Activated naive CD4-positive, alpha-beta T cell treated with anti-CD3 and anti-CD28 coated beads, Interleukin-2, amount 10 ng/mL, durations not matched to agents 7 days and 5 days (primary cell): ENCODE results near the gene LIMS3.
"Not testable (repeated sequence)": the region's sequence is repeated elsewhere in the genome, so short reads cannot be mapped to it uniquely, and the experiment has no call there.

ENCODE experiments used
- CTCF ChIA-PET: fragments of 350-600 bp; sonication (Branson Sonifier 250); formaldehyde crosslinking; loops from one replicate; lab custom pipeline; 2021; ENCODE audit warnings: antibody characterized with exemption; lab: Charles Lee
- DNase-seq: peaks from one replicate; pipeline ENCODE4 v3.0.0-alpha.2; 2020
- H3K27ac Mint-ChIP-seq: one replicate; pipeline ENCODE4 v1.8.0; 2021; ENCODE audit warnings: mild to moderate bottlenecking, moderate library complexity, mixed read lengths
- H3K27me3 Mint-ChIP-seq: one replicate; pipeline ENCODE4 v1.8.0; 2021; ENCODE audit warnings: mild to moderate bottlenecking, mixed read lengths
- H3K36me3 Mint-ChIP-seq: one replicate; pipeline ENCODE4 v1.8.0; 2021; ENCODE audit warnings: mixed read lengths
- H3K4me1 Mint-ChIP-seq: one replicate; pipeline ENCODE4 v1.8.0; 2021; ENCODE audit warnings: mixed read lengths
- H3K4me3 Mint-ChIP-seq: one replicate; pipeline ENCODE4 v1.8.0; 2021; ENCODE audit warnings: mild to moderate bottlenecking, moderate library complexity, mixed read lengths
- H3K9me3 Mint-ChIP-seq: one replicate; pipeline ENCODE4 v1.8.0; 2021; ENCODE audit warnings: mixed read lengths

Gene LIMS3

GRCh38 chr2:109898462-109899336 lies at the start of gene LIMS3:
LIMS3 (plus strand) TSS chr2:109898688; CDS start chr2:109898729, 41 bp downstream.
- not testable (repeated sequence) for H3K4me1 Mint-ChIP-seq

GRCh38 chr2:109871129-109871751 lies 27.2 kb upstream of the LIMS3 start:
- H3K4me1 Mint-ChIP-seq, H3K27ac Mint-ChIP-seq, CTCF ChIA-PET, H3K36me3 Mint-ChIP-seq, H3K9me3 Mint-ChIP-seq, DNase-seq, H3K27me3 Mint-ChIP-seq, H3K4me3 Mint-ChIP-seq: not testable (repeated sequence)

More at GRCh38 chr2:109898462-109899336, at the start of gene LIMS3:
- H3K27me3 Mint-ChIP-seq, H3K27ac Mint-ChIP-seq, H3K9me3 Mint-ChIP-seq, DNase-seq, H3K4me3 Mint-ChIP-seq, H3K36me3 Mint-ChIP-seq, CTCF ChIA-PET: not testable (repeated sequence)

GRCh38 chr2:109876625-109877024 lies 21.9 kb upstream of the LIMS3 start:
- H3K9me3 Mint-ChIP-seq, DNase-seq, H3K27ac Mint-ChIP-seq, H3K36me3 Mint-ChIP-seq, H3K4me1 Mint-ChIP-seq, CTCF ChIA-PET, H3K4me3 Mint-ChIP-seq, H3K27me3 Mint-ChIP-seq: not testable (repeated sequence)

- CTCF ChIA-PET, H3K27me3 Mint-ChIP-seq, H3K9me3 Mint-ChIP-seq: not testable (repeated sequence)
These were observed 16.4 kb upstream of the LIMS3 start for GRCh38 chr2:109882112-109882511.

GRCh38 chr2:109888414-109888813 lies 10.1 kb upstream of the LIMS3 start:
- H3K9me3 Mint-ChIP-seq, H3K27ac Mint-ChIP-seq, DNase-seq, H3K4me3 Mint-ChIP-seq, H3K27me3 Mint-ChIP-seq, H3K4me1 Mint-ChIP-seq, H3K36me3 Mint-ChIP-seq, CTCF ChIA-PET: not testable (repeated sequence)

More at GRCh38 chr2:109882112-109882511, 16.4 kb upstream of the LIMS3 start:
- not testable (repeated sequence) for H3K36me3 Mint-ChIP-seq, DNase-seq, H3K27ac Mint-ChIP-seq, H3K4me1 Mint-ChIP-seq, H3K4me3 Mint-ChIP-seq

GRCh38 chr2:109889909-109890308 lies 8.6 kb upstream of the LIMS3 start:
- H3K4me3 Mint-ChIP-seq, H3K27me3 Mint-ChIP-seq, H3K36me3 Mint-ChIP-seq, H3K9me3 Mint-ChIP-seq, H3K27ac Mint-ChIP-seq, H3K4me1 Mint-ChIP-seq, CTCF ChIA-PET, DNase-seq: not testable (repeated sequence)

GRCh38 chr2:109891024-109891423 lies 7.5 kb upstream of the LIMS3 start:
- H3K27ac Mint-ChIP-seq, DNase-seq, CTCF ChIA-PET, H3K4me3 Mint-ChIP-seq, H3K36me3 Mint-ChIP-seq, H3K9me3 Mint-ChIP-seq, H3K4me1 Mint-ChIP-seq, H3K27me3 Mint-ChIP-seq: not testable (repeated sequence)

- H3K4me1 Mint-ChIP-seq, H3K4me3 Mint-ChIP-seq, DNase-seq, CTCF ChIA-PET, H3K9me3 Mint-ChIP-seq, H3K36me3 Mint-ChIP-seq, H3K27me3 Mint-ChIP-seq, H3K27ac Mint-ChIP-seq: not testable (repeated sequence)
These were observed 4.8 kb upstream of the LIMS3 start for GRCh38 chr2:109893736-109894135.

GRCh38 chr2:109894141-109894540 lies 4.3 kb upstream of the LIMS3 start:
- H3K4me3 Mint-ChIP-seq, CTCF ChIA-PET, H3K27me3 Mint-ChIP-seq, H3K9me3 Mint-ChIP-seq, H3K27ac Mint-ChIP-seq, H3K36me3 Mint-ChIP-seq, H3K4me1 Mint-ChIP-seq, DNase-seq: not testable (repeated sequence)

- CTCF ChIA-PET, H3K36me3 Mint-ChIP-seq: not testable (repeated sequence)
These were observed 3.2 kb upstream of the LIMS3 start for GRCh38 chr2:109895090-109895869.

GRCh38 chr2:109896212-109896611 lies 2.3 kb upstream of the LIMS3 start:
- H3K9me3 Mint-ChIP-seq, DNase-seq, H3K4me3 Mint-ChIP-seq, H3K36me3 Mint-ChIP-seq, H3K4me1 Mint-ChIP-seq, H3K27ac Mint-ChIP-seq, CTCF ChIA-PET, H3K27me3 Mint-ChIP-seq: not testable (repeated sequence)

More at GRCh38 chr2:109895090-109895869, 3.2 kb upstream of the LIMS3 start:
- H3K9me3 Mint-ChIP-seq, H3K4me1 Mint-ChIP-seq, H3K27ac Mint-ChIP-seq, H3K27me3 Mint-ChIP-seq, H3K4me3 Mint-ChIP-seq, DNase-seq: not testable (repeated sequence)

GRCh38 chr2:109897769-109898461 lies 573 bp upstream of the LIMS3 start:
- CTCF ChIA-PET, H3K4me3 Mint-ChIP-seq, H3K4me1 Mint-ChIP-seq, H3K36me3 Mint-ChIP-seq, H3K27ac Mint-ChIP-seq, DNase-seq, H3K9me3 Mint-ChIP-seq, H3K27me3 Mint-ChIP-seq: not testable (repeated sequence)

- H3K27ac Mint-ChIP-seq, H3K4me1 Mint-ChIP-seq, H3K4me3 Mint-ChIP-seq, H3K9me3 Mint-ChIP-seq, DNase-seq, CTCF ChIA-PET, H3K27me3 Mint-ChIP-seq, H3K36me3 Mint-ChIP-seq: not testable (repeated sequence)
These were observed 7.3 kb downstream of the LIMS3 start for GRCh38 chr2:109905796-109906195.

GRCh38 chr2:109908626-109909025 lies 10.1 kb downstream of the LIMS3 start:
- H3K9me3 Mint-ChIP-seq, H3K27ac Mint-ChIP-seq, DNase-seq, H3K27me3 Mint-ChIP-seq, H3K4me3 Mint-ChIP-seq, H3K4me1 Mint-ChIP-seq, CTCF ChIA-PET, H3K36me3 Mint-ChIP-seq: not testable (repeated sequence)
